GM18519 (cell line): ENCODE results near the gene PDE11A.
"Not testable (repeated sequence)": the region's sequence is repeated elsewhere in the genome, so short reads cannot be mapped to it uniquely, and the experiment has no call there.

ENCODE experiments used
- ATAC-seq: cut with Tn5 transposase; IDR thresholded peaks from one replicate; pipeline ENCODE4 v1.9.1; 2021; ENCODE audit warnings: mild to moderate bottlenecking, moderate library complexity; ENCODE audit not compliant: unreplicated experiment, low FRiP score

PDE11A gene

GRCh38 chr2:178012639-178013038, 59.9 kb downstream of the PDE11A start:
- ATAC-seq, result no peak

- ATAC-seq, result no peak
These were observed 62.8 kb downstream of the PDE11A start for GRCh38 chr2:178009813-178010212.

GRCh38 chr2:178008636-178009289, 63.8 kb downstream of the PDE11A start:
- no peak for ATAC-seq

GRCh38 chr2:178006710-178007109, 65.9 kb downstream of the PDE11A start:
- ATAC-seq, result no peak

GRCh38 chr2:178005756-178006155, 66.8 kb downstream of the PDE11A start:
- ATAC-seq, result no peak

GRCh38 chr2:178002038-178002437, 70.5 kb downstream of the PDE11A start:
- ATAC-seq, result no peak

- ATAC-seq, result no peak
These were observed 73.6 kb downstream of the PDE11A start for GRCh38 chr2:177998996-177999395.

- no peak for ATAC-seq
These were observed 74.6 kb downstream of the PDE11A start for GRCh38 chr2:177998006-177998405.

GRCh38 chr2:177992992-177993391, 79.6 kb downstream of the PDE11A start:
- ATAC-seq, result no peak

- ATAC-seq, result no peak
These were observed 83.3 kb downstream of the PDE11A start for GRCh38 chr2:177989029-177989885.

- ATAC-seq, result no peak
These were observed 87.8 kb downstream of the PDE11A start for GRCh38 chr2:177984749-177985148.

- ATAC-seq, result peak; percentile 89
These were observed 89.3 kb downstream of the PDE11A start for GRCh38 chr2:177983183-177983788.

- no peak for ATAC-seq
These were observed 99.8 kb downstream of the PDE11A start for GRCh38 chr2:177972782-177973181.

GRCh38 chr2:177972123-177972522, 100.5 kb downstream of the PDE11A start:
- no peak for ATAC-seq

- ATAC-seq, result no peak
These were observed 101.7 kb downstream of the PDE11A start for GRCh38 chr2:177970670-177971454.

- ATAC-seq, result no peak
These were observed 107.7 kb downstream of the PDE11A start for GRCh38 chr2:177964892-177965291.

- ATAC-seq, result no peak
These were observed 120.4 kb downstream of the PDE11A start for GRCh38 chr2:177952151-177952550.

GRCh38 chr2:177947598-177947997, 125.0 kb downstream of the PDE11A start:
- ATAC-seq, result not testable (repeated sequence)

GRCh38 chr2:177944530-177944929, 128.0 kb downstream of the PDE11A start:
- not testable (repeated sequence) for ATAC-seq

- ATAC-seq, result no peak
These were observed 129.8 kb downstream of the PDE11A start for GRCh38 chr2:177942731-177943130.

GRCh38 chr2:177939211-177939610, 133.4 kb downstream of the PDE11A start:
- no peak for ATAC-seq
